IMR-90 (cell line): Measurements from ENCODE around the gene SLC66A2.

Experiments used
- CEBPB ChIP-seq: IDR thresholded peaks from 2 replicates; pipeline ENCODE4 v1.6.1; 2012; ENCODE audit warnings: low read depth, low read length, improper control_type of control experiment
- CHD1 ChIP-seq: IDR thresholded peaks from 2 replicates; pipeline ENCODE4 v1.6.1; 2012; ENCODE audit warnings: low read depth, low read length, improper control_type of control experiment
- FOS ChIP-seq: fragments of 150-350 bp; IDR thresholded peaks from 2 replicates; pipeline ENCODE4 v1.6.1; 2016; ENCODE audit warnings: low read depth, low read length
- MAFK ChIP-seq: IDR thresholded peaks from 2 replicates; pipeline ENCODE4 v1.6.1; 2012; ENCODE audit warnings: low read depth, low read length, improper control_type of control experiment
- MAZ ChIP-seq: IDR thresholded peaks from 2 replicates; pipeline ENCODE4 v1.6.1; 2012; ENCODE audit warnings: low read depth, mild to moderate bottlenecking, low read length, improper control_type of control experiment, moderate library complexity, borderline replicate concordance
- NFE2L2 ChIP-seq: fragments of 150-350 bp; IDR thresholded peaks from 2 replicates; pipeline ENCODE4 v1.6.1; 2016; ENCODE audit warnings: low read depth, mild to moderate bottlenecking, low read length
- POLR2A ChIP-seq: IDR thresholded peaks from 2 replicates; pipeline ENCODE4 v1.6.1; 2012; ENCODE audit warnings: mild to moderate bottlenecking, low read depth, low read length
- RCOR1 ChIP-seq: IDR thresholded peaks from 2 replicates; pipeline ENCODE4 v1.6.1; 2012; ENCODE audit warnings: mild to moderate bottlenecking, low read length, improper control_type of control experiment; ENCODE audit not compliant: insufficient replicate concordance
- RFX5 ChIP-seq: IDR thresholded peaks from 2 replicates; pipeline ENCODE4 v1.8.0; 2012; ENCODE audit warnings: low read depth, mild to moderate bottlenecking, low read length, moderate library complexity
- SMC3 ChIP-seq: fragments of 150-350 bp; IDR thresholded peaks from 2 replicates; pipeline ENCODE4 v1.6.1; 2016; ENCODE audit warnings: low read depth, mild to moderate bottlenecking, antibody characterized with exemption, low read length, moderate library complexity
- TF ChIP-seq, protein P1 (sequence below): conservative IDR thresholded peaks from 2 replicates; pipeline ENCODE4 v1.5.1; 2012; ENCODE audit warnings: mild to moderate bottlenecking, low read depth, low read length, improper control_type of control experiment
- TF ChIP-seq, protein P2 (sequence below): fragments of 150-350 bp; IDR thresholded peaks from 2 replicates; pipeline ENCODE4 v1.6.1; 2017; ENCODE audit warnings: mild to moderate bottlenecking, antibody characterized with exemption, low read length, low read depth
- TF ChIP-seq, protein P3 (sequence below): fragments of 150-350 bp; IDR thresholded peaks from 2 replicates; pipeline ENCODE4 v1.6.1; 2016; ENCODE audit warnings: low read depth, mild to moderate bottlenecking, low read length, moderate library complexity, borderline replicate concordance

DNA sequence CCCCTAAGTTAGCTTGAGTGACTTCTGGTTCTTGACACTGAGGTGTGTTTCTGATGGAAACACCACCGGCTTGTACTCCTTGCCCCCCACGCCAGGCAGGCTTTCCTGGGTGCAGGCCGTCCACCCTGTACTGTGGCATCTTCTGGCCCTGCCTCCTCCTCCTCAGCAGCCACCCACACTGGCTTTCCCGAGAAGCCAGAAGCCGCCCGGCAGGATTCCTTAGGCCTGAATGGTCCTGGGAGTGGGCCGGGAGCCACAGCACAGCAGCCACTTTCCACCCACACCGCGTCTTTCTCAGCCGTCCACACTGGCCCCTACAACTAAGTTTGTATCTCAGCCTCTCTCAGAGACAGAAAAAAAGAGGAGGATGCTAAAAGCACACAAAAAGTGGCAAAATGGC, 10.9 kb upstream of the SLC66A2 start:
- TF ChIP-seq, protein P1, sequence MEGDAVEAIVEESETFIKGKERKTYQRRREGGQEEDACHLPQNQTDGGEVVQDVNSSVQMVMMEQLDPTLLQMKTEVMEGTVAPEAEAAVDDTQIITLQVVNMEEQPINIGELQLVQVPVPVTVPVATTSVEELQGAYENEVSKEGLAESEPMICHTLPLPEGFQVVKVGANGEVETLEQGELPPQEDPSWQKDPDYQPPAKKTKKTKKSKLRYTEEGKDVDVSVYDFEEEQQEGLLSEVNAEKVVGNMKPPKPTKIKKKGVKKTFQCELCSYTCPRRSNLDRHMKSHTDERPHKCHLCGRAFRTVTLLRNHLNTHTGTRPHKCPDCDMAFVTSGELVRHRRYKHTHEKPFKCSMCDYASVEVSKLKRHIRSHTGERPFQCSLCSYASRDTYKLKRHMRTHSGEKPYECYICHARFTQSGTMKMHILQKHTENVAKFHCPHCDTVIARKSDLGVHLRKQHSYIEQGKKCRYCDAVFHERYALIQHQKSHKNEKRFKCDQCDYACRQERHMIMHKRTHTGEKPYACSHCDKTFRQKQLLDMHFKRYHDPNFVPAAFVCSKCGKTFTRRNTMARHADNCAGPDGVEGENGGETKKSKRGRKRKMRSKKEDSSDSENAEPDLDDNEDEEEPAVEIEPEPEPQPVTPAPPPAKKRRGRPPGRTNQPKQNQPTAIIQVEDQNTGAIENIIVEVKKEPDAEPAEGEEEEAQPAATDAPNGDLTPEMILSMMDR = no peak
- TF ChIP-seq POLR2A = no peak
- TF ChIP-seq MAZ = no peak
- no peak for TF ChIP-seq RFX5
- TF ChIP-seq CHD1 = no peak
- TF ChIP-seq CEBPB = no peak
- no peak for TF ChIP-seq FOS
- TF ChIP-seq, protein P2, sequence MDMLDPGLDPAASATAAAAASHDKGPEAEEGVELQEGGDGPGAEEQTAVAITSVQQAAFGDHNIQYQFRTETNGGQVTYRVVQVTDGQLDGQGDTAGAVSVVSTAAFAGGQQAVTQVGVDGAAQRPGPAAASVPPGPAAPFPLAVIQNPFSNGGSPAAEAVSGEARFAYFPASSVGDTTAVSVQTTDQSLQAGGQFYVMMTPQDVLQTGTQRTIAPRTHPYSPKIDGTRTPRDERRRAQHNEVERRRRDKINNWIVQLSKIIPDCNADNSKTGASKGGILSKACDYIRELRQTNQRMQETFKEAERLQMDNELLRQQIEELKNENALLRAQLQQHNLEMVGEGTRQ = no peak
- no peak for TF ChIP-seq RCOR1
- no peak for TF ChIP-seq NFE2L2
- TF ChIP-seq, protein P3, sequence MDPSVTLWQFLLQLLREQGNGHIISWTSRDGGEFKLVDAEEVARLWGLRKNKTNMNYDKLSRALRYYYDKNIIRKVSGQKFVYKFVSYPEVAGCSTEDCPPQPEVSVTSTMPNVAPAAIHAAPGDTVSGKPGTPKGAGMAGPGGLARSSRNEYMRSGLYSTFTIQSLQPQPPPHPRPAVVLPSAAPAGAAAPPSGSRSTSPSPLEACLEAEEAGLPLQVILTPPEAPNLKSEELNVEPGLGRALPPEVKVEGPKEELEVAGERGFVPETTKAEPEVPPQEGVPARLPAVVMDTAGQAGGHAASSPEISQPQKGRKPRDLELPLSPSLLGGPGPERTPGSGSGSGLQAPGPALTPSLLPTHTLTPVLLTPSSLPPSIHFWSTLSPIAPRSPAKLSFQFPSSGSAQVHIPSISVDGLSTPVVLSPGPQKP = no peak
- no peak for TF ChIP-seq MAFK
- no peak for TF ChIP-seq SMC3
